Panc1 (cell line): ENCODE measurements around the gene ANKRD10. TPM values are rescaled to one million over a fixed set of nuclear protein-coding genes. Genes with fewer than 3 reads are reported as not detected.

Experiments
- ATAC-seq: fragments of 200-7000 bp; cut with Tn5 transposase; 2 replicates; pipeline ENCODE4 v1.9.1; 2020; ENCODE audit warnings: mild to moderate bottlenecking, moderate library complexity
- BruUV-seq: library from RNA; stranded (reverse); fragments of 400-500 nt; replicated peaks from 2 replicates; lab custom pipeline; 2021; lab: Mats Ljungman, UMichigan
- CTCF ChIA-PET: fragments of 300-600 bp; sonication (Branson Sonifier 250); formaldehyde crosslinking; loops from one replicate; lab custom pipeline; 2022; ENCODE audit warnings: antibody characterized with exemption; lab: Charles Lee
- POLR2A ChIA-PET: fragments of 300-600 bp; sonication (Branson Sonifier 250); formaldehyde crosslinking; loops from one replicate; lab custom pipeline; 2022; ENCODE audit warnings: antibody characterized with exemption; lab: Charles Lee
- DNase-seq: peaks from one replicate; pipeline ENCODE4 v3.0.0-alpha.2; 2010; ENCODE audit warnings: low read depth, low spot score
- H3K27ac ChIP-seq: 2 replicates; pipeline ENCODE4 v1.5.1; 2011; ENCODE audit warnings: mild to moderate bottlenecking, low read length, inconsistent platforms
- H3K27me3 ChIP-seq: fragments of 200-500 bp; sonication (Bioruptor generic); 2 replicates; pipeline ENCODE4 v1.6.0; 2014; ENCODE audit warnings: low read length, inconsistent platforms; ENCODE audit not compliant: control insufficient read depth, insufficient read depth
- H3K36me3 ChIP-seq: fragments of 200-500 bp; sonication (Bioruptor generic); 2 replicates; pipeline ENCODE4 v1.5.1; 2014; ENCODE audit warnings: inconsistent platforms, mild to moderate bottlenecking, low read length, moderate library complexity; ENCODE audit not compliant: control insufficient read depth, insufficient read depth
- H3K4me1 ChIP-seq: 2 replicates; pipeline ENCODE4 v1.5.1; 2011; ENCODE audit warnings: inconsistent platforms, mild to moderate bottlenecking, low read length, moderate library complexity; ENCODE audit not compliant: control insufficient read depth, insufficient read depth
- H3K4me3 ChIP-seq, 2 experiments: 2 replicates each; pipeline ENCODE4 v1.5.1; 2011 to 2012; ENCODE audit warnings: low read depth in 2 of 2, low read length in 2 of 2, mild to moderate bottlenecking in 2 of 2, inconsistent platforms in 1 of 2, moderate library complexity in 1 of 2
- H3K9me3 ChIP-seq: fragments of 200-500 bp; sonication (Bioruptor generic); 2 replicates; pipeline ENCODE4 v1.5.1; 2014; ENCODE audit warnings: low read depth, mild to moderate bottlenecking, inconsistent platforms, low read length, moderate library complexity; ENCODE audit not compliant: control insufficient read depth, insufficient read depth
- POLR2AphosphoS5 ChIP-seq: IDR thresholded peaks from 2 replicates; pipeline ENCODE4 v1.6.1; 2012; ENCODE audit warnings: mild to moderate bottlenecking, low read depth, low read length, moderate library complexity
- SIN3A ChIP-seq: IDR thresholded peaks from 2 replicates; pipeline ENCODE4 v1.6.1; 2012; ENCODE audit warnings: low read depth, mild to moderate bottlenecking, low read length, moderate library complexity, borderline replicate concordance; ENCODE audit not compliant: insufficient read depth
- TCF7L2 ChIP-seq: IDR thresholded peaks from 2 replicates; pipeline ENCODE4 v1.6.1; 2011; ENCODE audit warnings: mild to moderate bottlenecking, low read depth, low read length, inconsistent platforms
- in situ Hi-C: cut with HindIII; loops from 2 replicates; pipeline ENCODE4 v1.10.0; 2016; ENCODE audit warnings: low sequenced_read_pairs, low pct_unique_long_range_greater_than_20kb
- intact Hi-C: fragments of 100-400 bp; cut with micrococcal nuclease; formaldehyde crosslinking; loops from one replicate; pipeline ENCODE4 v1.10.0; 2022; ENCODE audit not compliant: unreplicated experiment
- total RNA-seq: library from RNA; stranded (reverse); gene quantifications from one replicate; pipeline ENCODE4 v1.2.1, GENCODE V29; 2021; ENCODE audit not compliant: unreplicated experiment
- TF ChIP-seq, protein P1 (sequence below): fragments of 450-650 bp; IDR thresholded peaks from 2 replicates; pipeline ENCODE4 v1.5.1; 2017; ENCODE audit warnings: mild to moderate bottlenecking
- TF ChIP-seq, protein P2 (sequence below), 2 experiments: IDR thresholded peaks; 2 replicates each; pipeline ENCODE4 v1.6.1; 2011 to 2012; ENCODE audit warnings: low read depth in 2 of 2, control low read depth in 1 of 2, low read length in 1 of 2, mild to moderate bottlenecking in 1 of 2, moderate library complexity in 1 of 2; ENCODE audit not compliant: insufficient read depth in 1 of 2

The ANKRD10 gene
- total RNA-seq, 1 experiment from 2014 or later, result 76.8 TPM

DNA sequence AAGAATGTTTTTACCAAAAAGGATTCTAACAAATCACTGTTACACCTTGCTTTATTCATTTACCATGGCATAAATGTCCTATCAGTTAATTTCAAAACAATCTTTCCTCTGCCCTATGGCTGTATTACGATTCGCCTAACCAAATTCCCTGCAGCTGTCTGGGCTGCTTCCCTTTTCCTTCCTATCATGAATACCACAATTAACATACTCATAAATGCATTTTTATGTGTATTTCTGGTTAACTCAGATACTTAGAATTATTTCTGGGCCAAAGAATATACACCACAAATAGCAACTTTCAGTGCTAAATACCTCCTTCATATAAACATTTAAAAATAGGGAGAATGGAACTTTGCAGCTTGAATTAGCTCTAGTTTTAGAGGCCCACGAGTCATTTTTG is 30.4 kb downstream of the ANKRD10 start:
- TF ChIP-seq, protein P1, sequence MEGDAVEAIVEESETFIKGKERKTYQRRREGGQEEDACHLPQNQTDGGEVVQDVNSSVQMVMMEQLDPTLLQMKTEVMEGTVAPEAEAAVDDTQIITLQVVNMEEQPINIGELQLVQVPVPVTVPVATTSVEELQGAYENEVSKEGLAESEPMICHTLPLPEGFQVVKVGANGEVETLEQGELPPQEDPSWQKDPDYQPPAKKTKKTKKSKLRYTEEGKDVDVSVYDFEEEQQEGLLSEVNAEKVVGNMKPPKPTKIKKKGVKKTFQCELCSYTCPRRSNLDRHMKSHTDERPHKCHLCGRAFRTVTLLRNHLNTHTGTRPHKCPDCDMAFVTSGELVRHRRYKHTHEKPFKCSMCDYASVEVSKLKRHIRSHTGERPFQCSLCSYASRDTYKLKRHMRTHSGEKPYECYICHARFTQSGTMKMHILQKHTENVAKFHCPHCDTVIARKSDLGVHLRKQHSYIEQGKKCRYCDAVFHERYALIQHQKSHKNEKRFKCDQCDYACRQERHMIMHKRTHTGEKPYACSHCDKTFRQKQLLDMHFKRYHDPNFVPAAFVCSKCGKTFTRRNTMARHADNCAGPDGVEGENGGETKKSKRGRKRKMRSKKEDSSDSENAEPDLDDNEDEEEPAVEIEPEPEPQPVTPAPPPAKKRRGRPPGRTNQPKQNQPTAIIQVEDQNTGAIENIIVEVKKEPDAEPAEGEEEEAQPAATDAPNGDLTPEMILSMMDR, result no peak
- TF ChIP-seq SIN3A (no peak), POLR2AphosphoS5 (no peak), TCF7L2 (no peak)
- TF ChIP-seq, protein P2, sequence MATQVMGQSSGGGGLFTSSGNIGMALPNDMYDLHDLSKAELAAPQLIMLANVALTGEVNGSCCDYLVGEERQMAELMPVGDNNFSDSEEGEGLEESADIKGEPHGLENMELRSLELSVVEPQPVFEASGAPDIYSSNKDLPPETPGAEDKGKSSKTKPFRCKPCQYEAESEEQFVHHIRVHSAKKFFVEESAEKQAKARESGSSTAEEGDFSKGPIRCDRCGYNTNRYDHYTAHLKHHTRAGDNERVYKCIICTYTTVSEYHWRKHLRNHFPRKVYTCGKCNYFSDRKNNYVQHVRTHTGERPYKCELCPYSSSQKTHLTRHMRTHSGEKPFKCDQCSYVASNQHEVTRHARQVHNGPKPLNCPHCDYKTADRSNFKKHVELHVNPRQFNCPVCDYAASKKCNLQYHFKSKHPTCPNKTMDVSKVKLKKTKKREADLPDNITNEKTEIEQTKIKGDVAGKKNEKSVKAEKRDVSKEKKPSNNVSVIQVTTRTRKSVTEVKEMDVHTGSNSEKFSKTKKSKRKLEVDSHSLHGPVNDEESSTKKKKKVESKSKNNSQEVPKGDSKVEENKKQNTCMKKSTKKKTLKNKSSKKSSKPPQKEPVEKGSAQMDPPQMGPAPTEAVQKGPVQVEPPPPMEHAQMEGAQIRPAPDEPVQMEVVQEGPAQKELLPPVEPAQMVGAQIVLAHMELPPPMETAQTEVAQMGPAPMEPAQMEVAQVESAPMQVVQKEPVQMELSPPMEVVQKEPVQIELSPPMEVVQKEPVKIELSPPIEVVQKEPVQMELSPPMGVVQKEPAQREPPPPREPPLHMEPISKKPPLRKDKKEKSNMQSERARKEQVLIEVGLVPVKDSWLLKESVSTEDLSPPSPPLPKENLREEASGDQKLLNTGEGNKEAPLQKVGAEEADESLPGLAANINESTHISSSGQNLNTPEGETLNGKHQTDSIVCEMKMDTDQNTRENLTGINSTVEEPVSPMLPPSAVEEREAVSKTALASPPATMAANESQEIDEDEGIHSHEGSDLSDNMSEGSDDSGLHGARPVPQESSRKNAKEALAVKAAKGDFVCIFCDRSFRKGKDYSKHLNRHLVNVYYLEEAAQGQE (IDR thresholded peaks at IDR 0.05; ENCODE audit: insufficient read depth in 1 of 2, low read depth in 2 of 2, low read length in 1 of 2), result no peak
- intact Hi-C loops (no loop called here), in situ Hi-C loops (no loop called here)
- CTCF ChIA-PET, result no interaction called here
- DNase-seq (no peak), ATAC-seq (no peak)
- Histone ChIP-seq H3K4me3 (no peak overlapping the region), H3K36me3 (no peaks in the 10 kb centered on the region; the same call in 1 of the 2 replicates), H3K27ac (no peak overlapping the region), H3K9me3 (no peaks in the 10 kb centered on the region), H3K4me1 (no peaks in the 10 kb centered on the region), H3K27me3 (no peaks in the 10 kb centered on the region)
- POLR2A ChIA-PET, result no interaction called here
- no TSS peak for BruUV-seq

DNA sequence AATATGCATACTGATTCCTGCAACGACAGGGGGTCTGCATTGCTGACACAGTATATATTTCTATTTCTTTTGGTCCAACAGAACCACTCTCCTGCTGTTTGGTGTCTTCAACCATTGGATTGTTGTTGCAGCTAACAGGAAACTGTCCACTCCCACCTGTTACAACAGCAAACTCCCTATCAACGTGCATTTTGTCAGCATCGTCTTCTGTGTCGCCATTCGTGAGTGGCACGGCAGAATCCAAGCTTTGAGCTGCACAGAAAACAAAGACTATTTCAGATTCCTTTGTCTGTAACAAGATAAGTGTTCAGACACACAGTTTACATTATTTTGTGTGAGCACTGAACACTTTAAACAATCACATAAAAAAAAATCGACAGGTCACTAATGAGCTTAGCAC is 31.3 kb downstream of the ANKRD10 start:
- Histone ChIP-seq H3K4me3 (no peak overlapping the region), H3K9me3 (no peaks in the 10 kb centered on the region), H3K27ac (no peak overlapping the region), H3K36me3 (no peaks in the 10 kb centered on the region), H3K27me3 (no peaks in the 10 kb centered on the region), H3K4me1 (no peaks in the 10 kb centered on the region)
- in situ Hi-C loops (no loop called here), intact Hi-C loops (no loop called here)
- ChIA-PET POLR2A (no interaction called here), CTCF (no interaction called here)
- BruUV-seq, result no TSS peak
- DNase-seq (no peak), ATAC-seq (no peak)
- no peak for TF ChIP-seq POLR2AphosphoS5
- TF ChIP-seq, protein P1, result no peak
- TF ChIP-seq TCF7L2, result no peak
- TF ChIP-seq, protein P2 (IDR thresholded peaks at IDR 0.05; ENCODE audit: insufficient read depth in 1 of 2, low read depth in 2 of 2, low read length in 1 of 2), result no peak
- TF ChIP-seq SIN3A, result no peak
